ENCODE data around the gene BRSK2. TPM values are rescaled to one million over a fixed set of nuclear protein-coding genes. Genes with fewer than 3 reads are reported as not detected.

Gene BRSK2
- polyA plus RNA-seq, 4 donors, result 0.27 to 7.9 (median 3.3) TPM; not detected in 1

- Histone ChIP-seq H3K4me3 (ENCODE audit: low read depth in 1 of 3, low read length in 3 of 3) (no peak overlapping the region), H3K9me3 (ENCODE audit: control insufficient read depth in 2 of 2, insufficient read depth in 1 of 2, low read depth in 1 of 2, low read length in 1 of 2) (peaks cover 0 to 28% of the 10 kb centered on the region in 2 donors), H3K27me3 (ENCODE audit: control insufficient read depth in 3 of 3, insufficient read depth in 3 of 3, low read length in 3 of 3) (no peaks in the 10 kb centered on the region), H3K27ac (ENCODE audit: low read depth in 1 of 3, low read length in 2 of 3) (no peak overlapping the region), H3K36me3 (ENCODE audit: control insufficient read depth in 3 of 3, insufficient read depth in 2 of 3, low read depth in 1 of 3, low read length in 3 of 3) (peaks cover 0 to 48% (median 0%) of the 10 kb centered on the region in 3 donors), H3K4me1 (ENCODE audit: control insufficient read depth in 3 of 3, insufficient read depth in 2 of 3, low read depth in 1 of 3, low read length in 2 of 3) (peaks cover 0 to 13% (median 0%) of the 10 kb centered on the region in 3 donors)
- WGBS, 3 donors, result 80 to 90% (median 89%) methylated on average over 13 of the region's 13 CpGs
- no peak for DNase-seq
- FAIRE-seq, result no peak
Measured at GRCh38 chr11:1462698-1462975, 72.9 kb downstream of the BRSK2 start.

- WGBS, 3 donors, result 94 to 96% (median 95%) methylated on average over 14 to 16 of the region's 16 CpGs
- Histone ChIP-seq H3K9me3 (ENCODE audit: control insufficient read depth in 2 of 2, insufficient read depth in 1 of 2, low read depth in 1 of 2, low read length in 1 of 2) (peaks cover 0 to 28% of the 10 kb centered on the region in 2 donors), H3K27me3 (ENCODE audit: control insufficient read depth in 3 of 3, insufficient read depth in 3 of 3, low read length in 3 of 3) (no peaks in the 10 kb centered on the region), H3K27ac (ENCODE audit: low read depth in 1 of 3, low read length in 2 of 3) (no peak overlapping the region), H3K36me3 (ENCODE audit: control insufficient read depth in 3 of 3, insufficient read depth in 2 of 3, low read depth in 1 of 3, low read length in 3 of 3) (peaks cover 0 to 50% (median 0%) of the 10 kb centered on the region in 3 donors), H3K4me3 (ENCODE audit: low read depth in 1 of 3, low read length in 3 of 3) (no peak overlapping the region), H3K4me1 (ENCODE audit: control insufficient read depth in 3 of 3, insufficient read depth in 2 of 3, low read depth in 1 of 3, low read length in 2 of 3) (peaks cover 0 to 13% (median 0%) of the 10 kb centered on the region in 3 donors)
- DNase-seq (no peak), FAIRE-seq (no peak)
Measured at GRCh38 chr11:1463056-1463455, 73.3 kb downstream of the BRSK2 start.

- FAIRE-seq, result no peak
- WGBS, 3 donors, result 85 to 87% (median 86%) methylated on average over 16 of the region's 16 CpGs
- H3K27ac ChIP-seq (ENCODE audit: low read depth in 1 of 3, low read length in 2 of 3), result no peak overlapping the region
- DNase-seq, result no peak
- no peaks in the 10 kb centered on the region for H3K4me1 ChIP-seq (ENCODE audit: control insufficient read depth in 3 of 3, insufficient read depth in 2 of 3, low read depth in 1 of 3, low read length in 2 of 3)
- H3K27me3 ChIP-seq (ENCODE audit: control insufficient read depth in 3 of 3, insufficient read depth in 3 of 3, low read length in 3 of 3), result no peaks in the 10 kb centered on the region
- H3K36me3 ChIP-seq (ENCODE audit: control insufficient read depth in 3 of 3, insufficient read depth in 2 of 3, low read depth in 1 of 3, low read length in 3 of 3), result peaks cover 0 to 87% (median 4%) of the 10 kb centered on the region in 3 donors
- H3K4me3 ChIP-seq (ENCODE audit: low read depth in 1 of 3, low read length in 3 of 3), result no peak overlapping the region
- peaks cover 0 to 28% of the 10 kb centered on the region in 2 donors for H3K9me3 ChIP-seq (ENCODE audit: control insufficient read depth in 2 of 2, insufficient read depth in 1 of 2, low read depth in 1 of 2, low read length in 1 of 2)
Measured at GRCh38 chr11:1466784-1467183, 77.0 kb downstream of the BRSK2 start.

GRCh38 chr11:1467270-1467669 lies 77.5 kb downstream of the BRSK2 start:
- no peak overlapping the region for H3K4me3 ChIP-seq (ENCODE audit: low read depth in 1 of 3, low read length in 3 of 3)
- H3K9me3 ChIP-seq (ENCODE audit: control insufficient read depth in 2 of 2, insufficient read depth in 1 of 2, low read depth in 1 of 2, low read length in 1 of 2), result peaks cover 0 to 28% of the 10 kb centered on the region in 2 donors
- WGBS, 3 donors, result 85 to 89% (median 87%) methylated on average over 9 of the region's 9 CpGs
- no peaks in the 10 kb centered on the region for H3K4me1 ChIP-seq (ENCODE audit: control insufficient read depth in 3 of 3, insufficient read depth in 2 of 3, low read depth in 1 of 3, low read length in 2 of 3)
- H3K36me3 ChIP-seq (ENCODE audit: control insufficient read depth in 3 of 3, insufficient read depth in 2 of 3, low read depth in 1 of 3, low read length in 3 of 3), result peaks cover 0 to 88% (median 4%) of the 10 kb centered on the region in 3 donors
- no peak for FAIRE-seq
- H3K27me3 ChIP-seq (ENCODE audit: control insufficient read depth in 3 of 3, insufficient read depth in 3 of 3, low read length in 3 of 3), result no peaks in the 10 kb centered on the region
- H3K27ac ChIP-seq (ENCODE audit: low read depth in 1 of 3, low read length in 2 of 3), result no peak overlapping the region
- DNase-seq, result no peak

GRCh38 chr11:1468002-1468401 lies 78.3 kb downstream of the BRSK2 start:
- WGBS, 3 donors, result 85 to 98% (median 88%) methylated on average over 18 of the region's 18 CpGs
- H3K9me3 ChIP-seq (ENCODE audit: control insufficient read depth in 2 of 2, insufficient read depth in 1 of 2, low read depth in 1 of 2, low read length in 1 of 2), result peaks cover 0 to 25% of the 10 kb centered on the region in 2 donors
- H3K4me3 ChIP-seq (ENCODE audit: low read depth in 1 of 3, low read length in 3 of 3), result no peak overlapping the region
- H3K36me3 ChIP-seq (ENCODE audit: control insufficient read depth in 3 of 3, insufficient read depth in 2 of 3, low read depth in 1 of 3, low read length in 3 of 3), result peaks cover 0 to 88% (median 4%) of the 10 kb centered on the region in 3 donors
- H3K4me1 ChIP-seq (ENCODE audit: control insufficient read depth in 3 of 3, insufficient read depth in 2 of 3, low read depth in 1 of 3, low read length in 2 of 3), result no peaks in the 10 kb centered on the region
- H3K27ac ChIP-seq (ENCODE audit: low read depth in 1 of 3, low read length in 2 of 3), result no peak overlapping the region
- DNase-seq (no peak), FAIRE-seq (no peak)
- H3K27me3 ChIP-seq (ENCODE audit: control insufficient read depth in 3 of 3, insufficient read depth in 3 of 3, low read length in 3 of 3), result no peaks in the 10 kb centered on the region

GRCh38 chr11:1468473-1469066 lies 78.8 kb downstream of the BRSK2 start:
- no peaks in the 10 kb centered on the region for H3K4me1 ChIP-seq (ENCODE audit: control insufficient read depth in 3 of 3, insufficient read depth in 2 of 3, low read depth in 1 of 3, low read length in 2 of 3)
- H3K36me3 ChIP-seq (ENCODE audit: control insufficient read depth in 3 of 3, insufficient read depth in 2 of 3, low read depth in 1 of 3, low read length in 3 of 3), result peaks cover 0 to 88% (median 9%) of the 10 kb centered on the region in 3 donors
- FAIRE-seq (no peak), DNase-seq (no peak)
- no peak overlapping the region for H3K4me3 ChIP-seq (ENCODE audit: low read depth in 1 of 3, low read length in 3 of 3)
- 89 to 91% (median 89%) methylated on average over 19 of the region's 19 CpGs for WGBS, 3 donors
- peaks cover 0 to 20% of the 10 kb centered on the region in 2 donors for H3K9me3 ChIP-seq (ENCODE audit: control insufficient read depth in 2 of 2, insufficient read depth in 1 of 2, low read depth in 1 of 2, low read length in 1 of 2)
- no peaks in the 10 kb centered on the region for H3K27me3 ChIP-seq (ENCODE audit: control insufficient read depth in 3 of 3, insufficient read depth in 3 of 3, low read length in 3 of 3)
- H3K27ac ChIP-seq (ENCODE audit: low read depth in 1 of 3, low read length in 2 of 3), result no peak overlapping the region

GRCh38 chr11:1469287-1469910 lies 79.7 kb downstream of the BRSK2 start:
- Histone ChIP-seq H3K27me3 (ENCODE audit: control insufficient read depth in 3 of 3, insufficient read depth in 3 of 3, low read length in 3 of 3) (no peaks in the 10 kb centered on the region), H3K27ac (ENCODE audit: low read depth in 1 of 3, low read length in 2 of 3) (no peak overlapping the region), H3K9me3 (ENCODE audit: control insufficient read depth in 2 of 2, insufficient read depth in 1 of 2, low read depth in 1 of 2, low read length in 1 of 2) (peaks cover 0 to 12% of the 10 kb centered on the region in 2 donors), H3K36me3 (ENCODE audit: control insufficient read depth in 3 of 3, insufficient read depth in 2 of 3, low read depth in 1 of 3, low read length in 3 of 3) (peaks cover 0 to 86% (median 11%) of the 10 kb centered on the region in 3 donors), H3K4me1 (ENCODE audit: control insufficient read depth in 3 of 3, insufficient read depth in 2 of 3, low read depth in 1 of 3, low read length in 2 of 3) (no peaks in the 10 kb centered on the region), H3K4me3 (ENCODE audit: low read depth in 1 of 3, low read length in 3 of 3) (no peak overlapping the region)
- 81 to 91% (median 84%) methylated on average over 18 to 19 of the region's 19 CpGs for WGBS, 3 donors
- FAIRE-seq, result no peak
- no peak for DNase-seq

- Histone ChIP-seq H3K4me1 (ENCODE audit: control insufficient read depth in 3 of 3, insufficient read depth in 2 of 3, low read depth in 1 of 3, low read length in 2 of 3) (no peaks in the 10 kb centered on the region), H3K27ac (ENCODE audit: low read depth in 1 of 3, low read length in 2 of 3) (no peak overlapping the region), H3K36me3 (ENCODE audit: control insufficient read depth in 3 of 3, insufficient read depth in 2 of 3, low read depth in 1 of 3, low read length in 3 of 3) (peaks cover 0 to 80% (median 11%) of the 10 kb centered on the region in 3 donors), H3K9me3 (ENCODE audit: control insufficient read depth in 2 of 2, insufficient read depth in 1 of 2, low read depth in 1 of 2, low read length in 1 of 2) (peaks cover 0 to 5% of the 10 kb centered on the region in 2 donors), H3K4me3 (ENCODE audit: low read depth in 1 of 3, low read length in 3 of 3) (no peak overlapping the region), H3K27me3 (ENCODE audit: control insufficient read depth in 3 of 3, insufficient read depth in 3 of 3, low read length in 3 of 3) (no peaks in the 10 kb centered on the region)
- no peak for DNase-seq
- WGBS, 3 donors, result 90 to 94% (median 91%) methylated on average over 35 of the region's 35 CpGs
- no peak for FAIRE-seq
Measured at GRCh38 chr11:1469911-1470680, 80.4 kb downstream of the BRSK2 start.

All from small intestine (tissue), 7 donors.